Hepatocyte (in vitro differentiated cells): ENCODE results near the gene FOSB. TPM values are rescaled to one million over a fixed set of nuclear protein-coding genes. Genes with fewer than 3 reads are reported as not detected.

Experiments used
- DNase-seq: peaks from one replicate; pipeline ENCODE4 v3.0.0-alpha.2; 2016; ENCODE audit warnings: low spot score
- H2AFZ ChIP-seq: fragments of 200-600 bp; sonication (generic); 2 replicates; pipeline ENCODE4 v1.6.0; 2016; ENCODE audit warnings: antibody characterized with exemption, mild to moderate bottlenecking
- H3K27ac ChIP-seq: fragments of 200-600 bp; sonication (generic); 2 replicates; pipeline ENCODE4 v1.5.1; 2016; ENCODE audit warnings: mild to moderate bottlenecking
- H3K27me3 ChIP-seq: fragments of 200-600 bp; sonication (generic); 2 replicates; pipeline ENCODE4 v1.6.1; 2016
- H3K36me3 ChIP-seq: fragments of 200-600 bp; sonication (generic); replicated peaks from 2 replicates; pipeline ENCODE4 v1.5.1; 2016; ENCODE audit warnings: low read depth; ENCODE audit not compliant: insufficient read depth
- H3K4me1 ChIP-seq: fragments of 200-600 bp; sonication (generic); 2 replicates; pipeline ENCODE4 v1.5.1; 2016; ENCODE audit warnings: mild to moderate bottlenecking, moderate library complexity; ENCODE audit not compliant: insufficient read depth
- H3K4me2 ChIP-seq: fragments of 200-600 bp; sonication (generic); 2 replicates; pipeline ENCODE4 v1.6.0; 2016
- H3K4me3 ChIP-seq: fragments of 200-600 bp; sonication (generic); 2 replicates; pipeline ENCODE4 v1.5.1; 2016; ENCODE audit warnings: mild to moderate bottlenecking
- H3K79me2 ChIP-seq: fragments of 200-600 bp; sonication (generic); 2 replicates; pipeline ENCODE4 v1.6.0; 2017; ENCODE audit warnings: mild to moderate bottlenecking
- H3K9me2 ChIP-seq: fragments of 200-600 bp; sonication (generic); replicated peaks from 2 replicates; pipeline ENCODE4 v1.6.0; 2017; ENCODE audit warnings: mild to moderate bottlenecking; ENCODE audit not compliant: insufficient read depth
- H3K9me3 ChIP-seq: fragments of 200-600 bp; sonication (generic); 2 replicates; pipeline ENCODE4 v1.5.1; 2016; ENCODE audit warnings: low read depth, mild to moderate bottlenecking
- H4K20me1 ChIP-seq: fragments of 200-600 bp; sonication (generic); 2 replicates; pipeline ENCODE4 v1.6.0; 2016; ENCODE audit warnings: mild to moderate bottlenecking; ENCODE audit not compliant: insufficient read depth, poor library complexity, severe bottlenecking
- CTCF ChIP-seq: fragments of 200-600 bp; sonication (generic); IDR thresholded peaks from 2 replicates; pipeline ENCODE4 v1.5.1; 2016; ENCODE audit warnings: antibody characterized with exemption, mild to moderate bottlenecking; ENCODE audit not compliant: poor library complexity
- EZH2 ChIP-seq: fragments of 200-600 bp; sonication (generic); IDR thresholded peaks from 2 replicates; pipeline ENCODE4 v1.6.1; 2016; ENCODE audit warnings: antibody characterized with exemption, mild to moderate bottlenecking, borderline replicate concordance
- EZH2phosphoT487 ChIP-seq: fragments of 200-600 bp; sonication (generic); IDR thresholded peaks from one replicate; pipeline ENCODE4 v1.6.1; 2018; ENCODE audit warnings: antibody characterized with exemption, mild to moderate bottlenecking, low read depth, moderate library complexity; ENCODE audit not compliant: unreplicated experiment, severe bottlenecking
- WGBS: methylation state at CpG from one replicate; pipeline ENCODE4 v1.1.6; 2016; ENCODE audit warnings: low lambda C conversion rate; ENCODE audit errors: missing lambda C conversion rate; 5-methylcytosine and 5-hydroxymethylcytosine counted together
- polyA plus RNA-seq: library from polyadenylated mRNA; unstranded; fragments of >200 nt; fragmentation: Nextera tagmentation; extraction: Ambion mirVana; gene quantifications from 2 replicates; pipeline ENCODE4 v1.2.1, GENCODE V29; 2016
- total RNA-seq: library from RNA; depleted of rRNA; stranded (reverse); fragments of >200 nt; gene quantifications from 2 replicates; pipeline ENCODE4 v1.2.3, GENCODE V29; 2014

The FOSB gene
- total and polyA plus RNA-seq, 2 experiments from 2014 or later = 73.1 to 114 TPM

- 95% methylated on average over 18 of the region's 20 CpGs for WGBS
- H3K4me1 ChIP-seq = peaks cover 6% of the 10 kb centered on the region
- no peaks in the 10 kb centered on the region for H3K36me3 ChIP-seq
- H3K79me2 ChIP-seq = no peaks in the 10 kb centered on the region
- no peaks in the 10 kb centered on the region for H3K27me3 ChIP-seq
- no peak for TF ChIP-seq EZH2
- no peak overlapping the region for H2AFZ ChIP-seq
- H3K9me3 ChIP-seq = no peaks in the 10 kb centered on the region
- no peak overlapping the region for H3K4me3 ChIP-seq
- H4K20me1 ChIP-seq = no peaks in the 10 kb centered on the region
- DNase-seq = no peak
- H3K9me2 ChIP-seq = no peaks in the 10 kb centered on the region
- no peak overlapping the region for H3K4me2 ChIP-seq
- no peak overlapping the region for H3K27ac ChIP-seq
Measured at GRCh38 chr19:45489216-45489855, 21.5 kb downstream of the FOSB start.

- H2AFZ ChIP-seq = no peak overlapping the region
- H3K9me3 ChIP-seq = no peaks in the 10 kb centered on the region
- no peak for TF ChIP-seq CTCF
- TF ChIP-seq EZH2phosphoT487 = no peak
- no peak for TF ChIP-seq EZH2
- no peaks in the 10 kb centered on the region for H3K27me3 ChIP-seq
- no peaks in the 10 kb centered on the region for H3K79me2 ChIP-seq
- no peak overlapping the region for H3K27ac ChIP-seq
- DNase-seq = no peak
- H3K9me2 ChIP-seq = no peaks in the 10 kb centered on the region
- H3K4me3 ChIP-seq = no peak overlapping the region
- H3K36me3 ChIP-seq = no peaks in the 10 kb centered on the region
- peak overlapping the region; percentile 89 for H3K4me2 ChIP-seq
- WGBS = 83% methylated on average over 5 of the region's 5 CpGs
- H4K20me1 ChIP-seq = no peaks in the 10 kb centered on the region
- H3K4me1 ChIP-seq = peaks cover 6% of the 10 kb centered on the region
Measured at GRCh38 chr19:45492137-45492626, 24.4 kb downstream of the FOSB start.

GRCh38 chr19:45492627-45493470 is 25.1 kb downstream of the FOSB start:
- peak; percentile 58 for DNase-seq
- H3K27me3 ChIP-seq = peaks cover 2% of the 10 kb centered on the region
- no peaks in the 10 kb centered on the region for H3K9me2 ChIP-seq
- WGBS = 10% methylated on average over 22 of the region's 32 CpGs
- peaks cover 6% of the 10 kb centered on the region for H3K4me1 ChIP-seq
- H3K27ac ChIP-seq = peak overlapping the region; percentile 32
- peak overlapping the region; percentile 89 for H3K4me2 ChIP-seq
- TF ChIP-seq EZH2 (no peak), CTCF (no peak), EZH2phosphoT487 (no peak)
- peak overlapping the region; percentile 35 for H3K4me3 ChIP-seq
- H3K36me3 ChIP-seq = no peaks in the 10 kb centered on the region
- H3K9me3 ChIP-seq = no peaks in the 10 kb centered on the region
- H4K20me1 ChIP-seq = no peaks in the 10 kb centered on the region
- peak overlapping the region; percentile 55 for H2AFZ ChIP-seq
- no peaks in the 10 kb centered on the region for H3K79me2 ChIP-seq

- peaks cover 13% of the 10 kb centered on the region for H3K4me1 ChIP-seq
- no peaks in the 10 kb centered on the region for H3K9me2 ChIP-seq
- DNase-seq = no peak
- TF ChIP-seq EZH2phosphoT487 = no peak
- no peak for TF ChIP-seq EZH2
- no peak for TF ChIP-seq CTCF
- H3K79me2 ChIP-seq = no peaks in the 10 kb centered on the region
- H3K9me3 ChIP-seq = no peaks in the 10 kb centered on the region
- peaks cover 17% of the 10 kb centered on the region for H3K27me3 ChIP-seq
- 96% methylated on average over 37 of the region's 39 CpGs for WGBS
- no peaks in the 10 kb centered on the region for H3K36me3 ChIP-seq
- no peak overlapping the region for H3K4me3 ChIP-seq
- H4K20me1 ChIP-seq = no peaks in the 10 kb centered on the region
- H2AFZ ChIP-seq = no peak overlapping the region
- no peak overlapping the region for H3K27ac ChIP-seq
- H3K4me2 ChIP-seq = no peak overlapping the region
Measured at GRCh38 chr19:45494261-45494916, 26.6 kb downstream of the FOSB start.
